ENCODE measurements around the gene COA5.

DNA sequence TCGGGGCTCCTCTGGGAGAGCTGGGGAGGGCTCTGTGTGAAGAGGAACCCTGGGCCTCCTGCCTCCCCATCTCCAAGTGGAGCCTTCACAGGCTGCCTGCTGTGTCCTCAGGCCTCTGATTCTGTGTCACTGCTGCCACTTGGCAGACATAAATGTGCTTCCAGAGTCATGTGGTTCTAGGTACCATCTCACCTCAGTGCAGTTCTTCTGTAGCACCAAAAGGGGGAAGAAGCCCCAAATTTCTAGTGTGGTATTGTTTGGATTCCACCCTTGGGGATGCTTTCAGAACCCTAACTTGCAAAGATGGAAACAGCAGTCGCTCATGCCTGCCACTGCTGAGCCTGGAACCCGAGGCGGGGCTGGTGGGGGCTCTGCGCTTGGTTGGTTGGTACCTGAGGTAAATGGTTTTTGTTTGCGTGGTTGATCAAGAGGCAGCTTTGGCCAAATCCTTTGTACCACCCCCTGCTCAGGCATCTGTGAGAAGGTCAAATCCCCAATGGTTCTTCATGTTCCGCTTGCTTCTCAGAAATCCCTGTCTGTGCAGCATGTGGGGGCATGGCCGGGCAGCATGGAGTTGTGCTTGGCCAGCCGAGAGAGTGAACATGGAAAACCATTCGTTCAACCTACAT, 27.5 kb downstream of the COA5 start:
- TF ChIP-seq, protein P1, sequence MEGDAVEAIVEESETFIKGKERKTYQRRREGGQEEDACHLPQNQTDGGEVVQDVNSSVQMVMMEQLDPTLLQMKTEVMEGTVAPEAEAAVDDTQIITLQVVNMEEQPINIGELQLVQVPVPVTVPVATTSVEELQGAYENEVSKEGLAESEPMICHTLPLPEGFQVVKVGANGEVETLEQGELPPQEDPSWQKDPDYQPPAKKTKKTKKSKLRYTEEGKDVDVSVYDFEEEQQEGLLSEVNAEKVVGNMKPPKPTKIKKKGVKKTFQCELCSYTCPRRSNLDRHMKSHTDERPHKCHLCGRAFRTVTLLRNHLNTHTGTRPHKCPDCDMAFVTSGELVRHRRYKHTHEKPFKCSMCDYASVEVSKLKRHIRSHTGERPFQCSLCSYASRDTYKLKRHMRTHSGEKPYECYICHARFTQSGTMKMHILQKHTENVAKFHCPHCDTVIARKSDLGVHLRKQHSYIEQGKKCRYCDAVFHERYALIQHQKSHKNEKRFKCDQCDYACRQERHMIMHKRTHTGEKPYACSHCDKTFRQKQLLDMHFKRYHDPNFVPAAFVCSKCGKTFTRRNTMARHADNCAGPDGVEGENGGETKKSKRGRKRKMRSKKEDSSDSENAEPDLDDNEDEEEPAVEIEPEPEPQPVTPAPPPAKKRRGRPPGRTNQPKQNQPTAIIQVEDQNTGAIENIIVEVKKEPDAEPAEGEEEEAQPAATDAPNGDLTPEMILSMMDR (IDR thresholded peaks at IDR 0.05), result no peak
- TF ChIP-seq, protein P2, sequence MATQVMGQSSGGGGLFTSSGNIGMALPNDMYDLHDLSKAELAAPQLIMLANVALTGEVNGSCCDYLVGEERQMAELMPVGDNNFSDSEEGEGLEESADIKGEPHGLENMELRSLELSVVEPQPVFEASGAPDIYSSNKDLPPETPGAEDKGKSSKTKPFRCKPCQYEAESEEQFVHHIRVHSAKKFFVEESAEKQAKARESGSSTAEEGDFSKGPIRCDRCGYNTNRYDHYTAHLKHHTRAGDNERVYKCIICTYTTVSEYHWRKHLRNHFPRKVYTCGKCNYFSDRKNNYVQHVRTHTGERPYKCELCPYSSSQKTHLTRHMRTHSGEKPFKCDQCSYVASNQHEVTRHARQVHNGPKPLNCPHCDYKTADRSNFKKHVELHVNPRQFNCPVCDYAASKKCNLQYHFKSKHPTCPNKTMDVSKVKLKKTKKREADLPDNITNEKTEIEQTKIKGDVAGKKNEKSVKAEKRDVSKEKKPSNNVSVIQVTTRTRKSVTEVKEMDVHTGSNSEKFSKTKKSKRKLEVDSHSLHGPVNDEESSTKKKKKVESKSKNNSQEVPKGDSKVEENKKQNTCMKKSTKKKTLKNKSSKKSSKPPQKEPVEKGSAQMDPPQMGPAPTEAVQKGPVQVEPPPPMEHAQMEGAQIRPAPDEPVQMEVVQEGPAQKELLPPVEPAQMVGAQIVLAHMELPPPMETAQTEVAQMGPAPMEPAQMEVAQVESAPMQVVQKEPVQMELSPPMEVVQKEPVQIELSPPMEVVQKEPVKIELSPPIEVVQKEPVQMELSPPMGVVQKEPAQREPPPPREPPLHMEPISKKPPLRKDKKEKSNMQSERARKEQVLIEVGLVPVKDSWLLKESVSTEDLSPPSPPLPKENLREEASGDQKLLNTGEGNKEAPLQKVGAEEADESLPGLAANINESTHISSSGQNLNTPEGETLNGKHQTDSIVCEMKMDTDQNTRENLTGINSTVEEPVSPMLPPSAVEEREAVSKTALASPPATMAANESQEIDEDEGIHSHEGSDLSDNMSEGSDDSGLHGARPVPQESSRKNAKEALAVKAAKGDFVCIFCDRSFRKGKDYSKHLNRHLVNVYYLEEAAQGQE (IDR thresholded peaks at IDR 0.05; ENCODE audit: low read depth, low read length), result no peak
